Endometrium (tissue), 2 donors: ENCODE measurements around the gene CHST7.
A peak's percentile ranks its signal among the peaks of the same experiment; 100 is the strongest.
"Not testable (repeated sequence)": the region's sequence is repeated elsewhere in the genome, so short reads cannot be mapped to it uniquely, and the experiment has no call there.

Experiments
- FAIRE-seq: peaks from 2 replicates; lab custom pipeline; 2012; peaks lifted over from hg19 to GRCh38; lab: Jason Lieb, UNC
- donor health status: control.
- donor health status: control.

The CHST7 gene, protein sequence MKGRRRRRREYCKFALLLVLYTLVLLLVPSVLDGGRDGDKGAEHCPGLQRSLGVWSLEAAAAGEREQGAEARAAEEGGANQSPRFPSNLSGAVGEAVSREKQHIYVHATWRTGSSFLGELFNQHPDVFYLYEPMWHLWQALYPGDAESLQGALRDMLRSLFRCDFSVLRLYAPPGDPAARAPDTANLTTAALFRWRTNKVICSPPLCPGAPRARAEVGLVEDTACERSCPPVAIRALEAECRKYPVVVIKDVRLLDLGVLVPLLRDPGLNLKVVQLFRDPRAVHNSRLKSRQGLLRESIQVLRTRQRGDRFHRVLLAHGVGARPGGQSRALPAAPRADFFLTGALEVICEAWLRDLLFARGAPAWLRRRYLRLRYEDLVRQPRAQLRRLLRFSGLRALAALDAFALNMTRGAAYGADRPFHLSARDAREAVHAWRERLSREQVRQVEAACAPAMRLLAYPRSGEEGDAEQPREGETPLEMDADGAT

DNA sequence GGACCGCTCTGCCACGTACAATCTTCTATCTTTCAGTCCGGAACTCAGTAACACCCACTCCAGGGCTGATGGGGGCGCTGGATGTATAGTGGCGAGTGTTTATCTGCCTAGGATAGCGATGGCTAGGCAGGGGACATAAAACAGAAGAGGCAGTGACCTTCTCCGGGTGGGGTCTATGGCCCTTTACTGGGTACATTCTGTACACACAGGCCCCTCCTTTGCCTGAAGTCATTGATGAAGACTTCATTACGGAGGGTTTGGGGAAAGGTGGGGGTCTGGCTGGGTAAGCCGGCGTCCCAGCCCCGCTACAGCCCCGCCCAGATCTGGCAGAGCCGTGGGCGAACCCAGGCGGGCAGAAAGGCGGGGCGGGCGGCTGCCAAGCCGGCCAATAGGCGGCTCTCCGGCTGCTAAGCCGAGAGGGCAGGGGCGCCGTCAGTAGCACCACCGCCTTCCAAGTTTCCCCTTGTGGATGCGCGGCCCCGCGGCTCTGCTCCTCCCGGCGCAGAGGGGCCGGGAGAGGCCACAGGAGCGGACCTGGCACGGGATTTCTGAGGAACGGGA lies at the start of gene CHST7:
Gene CHST7, plus strand, starts transcription at position 435 of the 561 bp plus-strand sequence. CDS start 167 bp downstream, outside the sequence.
- FAIRE-seq, result no peak

DNA sequence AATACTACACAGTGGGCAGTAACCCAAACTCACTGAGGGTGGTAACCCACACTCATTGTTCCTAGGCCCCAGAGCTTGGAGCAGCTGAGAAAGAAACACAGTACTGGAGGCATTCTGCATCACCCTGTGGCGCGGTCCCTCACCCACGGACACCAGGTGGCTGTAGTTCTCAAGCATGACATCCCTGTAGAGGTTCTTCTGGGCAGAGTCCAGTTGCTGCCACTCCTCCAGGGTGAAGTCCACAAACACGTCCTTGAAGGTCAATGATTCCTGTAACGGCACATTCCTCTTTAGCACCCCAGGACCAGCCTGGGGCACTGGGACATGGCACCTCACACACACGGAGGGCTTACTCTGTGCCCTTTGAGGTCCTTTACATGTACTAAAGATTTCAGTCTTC lies 44.9 kb upstream of the CHST7 start:
- FAIRE-seq, result not testable (repeated sequence)

DNA sequence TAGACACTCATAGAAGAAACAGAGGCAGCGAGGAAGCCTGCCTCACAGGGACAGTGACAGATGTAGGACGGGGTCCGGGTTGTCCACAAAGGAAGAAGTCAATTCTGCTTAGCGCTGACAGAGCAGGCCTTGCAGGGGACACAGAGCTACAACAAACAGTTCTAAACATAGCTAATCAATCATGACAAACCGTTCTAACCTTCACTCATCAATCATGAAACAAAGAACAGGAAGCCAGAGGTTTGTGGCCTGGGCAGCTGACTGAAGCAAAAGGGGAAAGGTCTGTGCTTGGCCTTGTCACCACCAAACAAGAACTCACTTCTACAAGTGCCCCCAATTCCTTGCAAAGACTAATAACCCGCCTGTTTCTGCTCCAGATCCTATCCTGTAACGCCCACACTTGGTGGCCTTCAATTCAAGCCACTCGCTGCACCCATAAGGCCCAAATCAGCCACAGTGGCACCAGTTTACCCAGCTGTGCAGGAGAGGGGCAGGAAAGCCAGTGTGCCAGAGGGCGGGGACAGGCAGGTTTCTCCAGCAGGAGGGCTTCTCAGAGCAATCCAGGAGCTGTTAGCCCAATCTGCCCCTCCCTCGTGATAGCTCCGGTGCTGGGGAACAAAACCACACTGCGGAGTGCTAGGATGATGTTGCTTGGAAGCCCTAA lies 43.7 kb upstream of the CHST7 start:
- not testable (repeated sequence) for FAIRE-seq

DNA sequence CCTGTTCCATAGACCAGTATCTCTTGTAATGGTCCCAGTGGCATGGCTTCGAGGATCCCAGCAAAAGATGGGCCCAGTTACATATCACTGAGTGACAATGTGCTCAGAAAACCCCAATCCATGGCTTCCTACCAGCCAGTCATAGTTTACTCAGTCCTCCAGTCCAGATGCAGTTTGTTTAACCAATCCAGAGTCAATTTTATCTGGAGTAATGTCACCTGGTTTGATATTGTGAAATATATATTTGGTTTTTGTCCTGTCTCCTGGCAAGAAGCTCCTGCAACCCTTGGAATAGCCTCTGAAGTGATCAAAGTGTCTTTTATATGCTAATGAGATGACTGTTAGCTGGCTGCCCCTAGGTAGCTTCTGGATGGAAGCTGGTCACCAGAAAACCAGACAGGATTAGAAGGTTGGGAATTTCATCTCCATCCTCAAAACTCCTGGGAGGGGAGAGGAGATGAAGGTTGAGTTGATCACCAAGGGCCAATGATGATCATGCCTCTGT lies 43.1 kb upstream of the CHST7 start:
- not testable (repeated sequence) for FAIRE-seq

DNA sequence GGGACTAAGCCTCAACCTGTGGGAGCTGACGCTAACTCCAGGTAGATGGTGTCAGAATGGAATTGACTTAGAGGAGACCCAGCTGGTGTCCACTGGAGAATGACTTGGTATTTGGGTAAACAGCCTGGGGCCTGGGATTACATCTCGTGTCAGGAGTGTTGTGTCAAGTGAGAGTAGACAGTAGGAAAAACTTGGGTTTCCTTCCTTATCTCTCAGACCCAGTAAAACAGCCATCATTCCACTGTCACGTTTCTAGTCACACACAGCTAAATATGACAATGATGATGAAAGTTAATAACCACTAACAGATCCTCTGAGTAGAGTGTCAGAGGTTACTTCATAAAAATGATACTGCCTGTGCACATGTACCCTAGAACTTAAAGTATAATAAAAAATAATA lies 42.1 kb upstream of the CHST7 start:
- no peak for FAIRE-seq

DNA sequence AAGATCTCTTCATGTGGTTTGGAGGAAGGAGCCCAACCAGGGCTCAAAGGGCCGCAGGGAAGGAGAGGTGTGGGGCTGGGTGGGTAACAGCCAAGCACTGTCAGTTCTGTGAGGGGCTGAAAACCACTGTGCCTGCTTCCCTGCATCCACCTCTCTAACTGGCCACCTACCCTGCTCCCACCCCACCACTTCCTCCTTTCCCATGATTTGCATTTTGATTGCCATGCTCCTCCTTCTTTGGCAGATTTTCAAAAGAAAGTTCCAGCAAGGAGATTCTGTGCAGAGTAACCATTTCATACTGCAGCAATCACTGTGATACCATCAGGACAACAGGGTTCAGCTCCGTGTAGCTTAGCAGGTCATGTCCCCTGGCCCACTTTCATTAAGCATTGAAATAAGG lies 30.1 kb upstream of the CHST7 start:
- FAIRE-seq, result no peak

DNA sequence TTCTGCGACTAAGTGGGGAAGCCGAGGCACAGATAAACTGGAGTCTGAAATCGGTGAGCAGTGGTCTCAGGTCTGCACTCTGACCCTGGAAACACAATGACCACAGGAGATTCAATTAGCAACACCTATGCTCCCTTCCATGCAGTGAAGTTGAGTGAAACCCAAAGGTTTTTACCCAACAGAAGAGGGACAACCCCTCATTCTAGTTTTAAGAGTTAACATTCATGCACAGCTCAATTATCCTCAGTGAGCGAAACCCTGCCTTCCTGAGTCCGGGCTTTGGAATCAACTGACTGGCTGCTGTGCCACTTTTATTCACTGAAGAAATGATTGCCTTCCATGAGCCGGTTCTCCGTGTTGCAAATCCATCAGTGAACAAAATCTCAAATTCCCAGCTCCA lies 29.0 kb upstream of the CHST7 start:
- FAIRE-seq, result not testable (repeated sequence)

DNA sequence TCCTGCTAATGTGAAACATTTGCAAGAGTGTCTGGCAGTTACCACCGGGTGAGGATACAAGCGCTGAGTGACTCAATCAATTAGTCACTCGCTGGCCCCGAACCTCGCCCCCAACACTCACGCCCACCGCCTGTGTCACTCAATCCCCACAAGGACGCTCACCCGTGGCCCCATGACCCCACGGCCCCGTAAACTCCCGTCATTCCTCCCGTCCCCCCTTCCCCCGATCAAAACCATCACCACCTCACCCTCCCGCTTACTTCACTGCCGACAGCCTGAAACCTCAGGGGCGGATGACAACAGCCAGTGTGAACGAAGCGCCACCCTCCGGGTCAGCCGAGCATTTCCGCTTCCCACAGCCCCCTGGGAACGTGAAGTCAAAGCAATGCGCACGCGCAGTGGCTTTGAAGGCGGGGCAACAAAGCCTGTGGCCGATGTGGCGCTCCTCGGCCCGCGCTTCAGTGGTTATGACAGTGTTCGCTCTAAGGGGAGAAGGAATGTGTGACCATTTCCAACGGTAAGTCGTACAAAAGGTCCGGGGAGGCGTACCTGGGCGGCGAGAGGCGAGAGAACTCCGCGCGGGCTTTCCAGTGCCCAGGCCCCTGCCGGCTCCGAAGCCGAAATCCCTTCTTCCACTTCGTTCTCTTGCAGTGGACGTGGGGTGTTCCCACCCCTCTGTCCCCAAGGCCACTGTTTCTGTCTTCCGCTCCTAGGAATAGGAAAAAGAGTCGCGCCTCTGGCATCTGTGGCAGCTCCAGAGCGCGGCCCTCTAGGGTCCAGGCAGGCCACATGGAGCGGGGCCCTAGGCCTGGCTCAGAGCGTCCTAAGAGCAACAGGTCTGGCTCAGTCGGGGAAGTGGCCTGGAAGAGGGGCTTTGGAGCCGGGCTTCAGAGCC lies 28.2 kb upstream of the CHST7 start, which contains the start of gene ZNF674:
Gene ZNF674, minus strand, starts transcription at position 311 of the 895 bp plus-strand sequence. CDS start 3,334 bp downstream, outside the sequence.
- no peak for FAIRE-seq

DNA sequence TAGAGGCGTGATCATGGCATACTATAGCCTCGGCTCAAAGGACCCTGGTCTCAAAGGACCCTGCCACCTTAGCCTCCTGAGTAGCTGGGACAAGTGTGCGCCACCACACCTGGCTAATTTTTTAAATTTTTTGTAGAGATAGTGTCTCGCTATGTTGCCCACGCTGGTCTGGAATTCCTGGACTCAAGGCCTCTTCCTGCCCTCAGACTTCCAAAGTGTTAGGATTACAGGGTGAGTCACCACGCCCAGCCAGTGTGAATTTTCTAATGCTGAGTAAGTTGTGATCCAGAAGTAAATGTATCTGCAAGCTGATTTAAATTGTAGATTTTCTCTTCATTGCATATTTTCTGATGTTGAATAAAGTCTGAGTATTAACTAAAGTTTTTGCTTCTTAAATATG lies 25.7 kb upstream of the CHST7 start:
- FAIRE-seq, result no peak

DNA sequence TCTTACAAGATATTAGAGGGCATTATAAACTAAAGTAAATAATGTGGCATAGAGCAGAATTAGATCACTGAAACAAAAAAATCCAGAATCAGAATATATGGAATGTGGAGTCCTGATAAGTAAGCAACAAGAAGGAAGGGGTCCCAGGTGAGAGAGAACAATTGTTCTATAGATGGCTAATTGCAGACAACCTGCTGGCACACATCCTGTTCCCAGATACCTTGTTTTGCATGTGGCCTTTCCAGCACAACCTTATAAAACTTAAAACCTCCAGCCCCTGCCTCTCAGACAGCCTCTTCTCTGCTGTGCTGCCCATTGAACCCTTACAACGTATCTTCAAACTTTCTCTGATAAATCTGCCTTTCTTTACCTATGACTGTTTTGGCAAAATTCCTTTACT lies 23.7 kb upstream of the CHST7 start:
- no peak for FAIRE-seq

DNA sequence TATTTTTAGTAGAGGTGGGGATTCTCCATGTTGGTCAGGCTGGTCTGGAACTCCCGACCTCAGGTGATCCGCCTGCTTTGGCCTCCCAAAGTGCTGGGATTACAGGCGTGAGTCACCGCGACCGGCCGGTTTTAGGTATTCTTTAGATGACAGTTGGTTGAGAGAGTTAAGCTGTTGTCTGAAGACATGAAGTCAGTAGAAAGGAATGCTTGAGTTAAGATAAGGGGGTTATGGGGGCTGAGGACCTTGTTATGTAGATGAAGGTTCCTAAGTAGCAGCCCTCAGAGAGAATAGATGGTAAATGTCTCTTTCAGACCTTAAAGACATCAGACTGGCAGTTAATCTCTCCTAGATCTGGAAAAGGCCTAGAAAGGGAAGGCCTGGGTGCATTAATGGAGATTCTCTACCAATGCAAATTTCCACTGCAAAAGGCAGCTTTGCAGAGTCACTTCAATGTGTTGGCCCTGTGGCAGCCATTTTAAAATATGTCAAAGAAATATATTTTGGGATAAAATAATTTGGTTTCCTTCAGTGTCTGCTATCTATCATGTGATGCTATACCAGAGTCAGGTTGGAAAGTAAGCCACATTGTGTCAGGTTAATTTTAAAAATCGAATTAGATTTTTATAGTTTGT lies 22.0 kb upstream of the CHST7 start:
- no peak for FAIRE-seq

DNA sequence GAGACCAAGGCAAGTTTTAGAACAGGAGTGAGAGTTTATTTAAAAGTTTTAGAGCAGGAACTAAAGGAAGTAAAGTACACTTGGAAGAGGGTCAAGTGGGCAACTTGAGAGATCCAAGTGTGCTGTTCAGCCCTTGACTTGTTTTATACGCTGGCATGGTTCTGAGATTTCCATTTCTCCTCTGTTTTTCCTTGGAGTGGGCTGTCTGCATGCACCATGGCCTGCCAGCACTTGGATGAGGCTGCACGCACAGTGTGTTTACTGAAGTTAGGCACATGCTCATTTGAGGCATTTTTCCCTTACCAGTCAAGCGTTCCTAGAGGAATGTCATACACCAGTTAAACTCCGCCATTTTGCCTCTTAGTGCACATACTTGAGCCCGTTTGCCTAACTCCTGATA lies 19.6 kb upstream of the CHST7 start:
- no peak for FAIRE-seq

DNA sequence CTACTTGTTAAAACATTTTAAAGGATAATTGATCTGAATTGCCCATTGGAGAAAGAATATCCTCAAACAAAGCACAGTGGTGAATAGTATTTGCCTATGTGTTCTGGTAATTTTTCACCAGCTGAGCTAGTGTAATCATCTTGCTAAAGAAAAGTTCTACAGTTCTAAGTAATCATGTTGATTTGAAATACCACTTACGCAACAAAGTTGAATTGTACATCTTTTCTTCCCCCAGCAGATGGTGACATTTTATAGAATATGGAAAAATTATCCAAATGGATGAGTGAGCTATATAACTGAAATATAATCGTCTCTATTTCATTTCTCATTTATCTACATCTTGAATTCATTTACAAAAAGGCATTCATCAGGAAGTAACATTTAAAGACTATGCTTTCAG lies 18.6 kb upstream of the CHST7 start:
- peak; percentile 80 for FAIRE-seq

DNA sequence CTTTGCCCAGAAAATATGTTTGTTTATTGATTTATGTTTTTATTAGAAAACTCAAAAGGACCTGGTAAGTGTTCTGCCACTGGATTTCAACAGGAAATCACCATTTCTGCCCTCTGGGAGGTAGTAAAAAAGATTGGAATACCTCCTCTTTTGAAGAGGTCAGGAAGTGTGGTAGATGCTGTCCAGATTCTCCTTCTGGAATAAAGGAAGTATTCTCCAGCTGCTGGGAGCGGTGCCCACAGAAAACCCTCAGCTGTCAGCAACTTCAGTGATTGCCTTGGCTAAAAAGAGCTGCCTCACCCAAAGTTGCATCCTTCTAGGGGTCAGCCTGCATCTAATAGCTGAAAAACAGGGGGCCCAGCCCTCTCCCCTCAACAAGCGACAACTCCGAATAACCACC lies 14.5 kb upstream of the CHST7 start:
- no peak for FAIRE-seq

DNA sequence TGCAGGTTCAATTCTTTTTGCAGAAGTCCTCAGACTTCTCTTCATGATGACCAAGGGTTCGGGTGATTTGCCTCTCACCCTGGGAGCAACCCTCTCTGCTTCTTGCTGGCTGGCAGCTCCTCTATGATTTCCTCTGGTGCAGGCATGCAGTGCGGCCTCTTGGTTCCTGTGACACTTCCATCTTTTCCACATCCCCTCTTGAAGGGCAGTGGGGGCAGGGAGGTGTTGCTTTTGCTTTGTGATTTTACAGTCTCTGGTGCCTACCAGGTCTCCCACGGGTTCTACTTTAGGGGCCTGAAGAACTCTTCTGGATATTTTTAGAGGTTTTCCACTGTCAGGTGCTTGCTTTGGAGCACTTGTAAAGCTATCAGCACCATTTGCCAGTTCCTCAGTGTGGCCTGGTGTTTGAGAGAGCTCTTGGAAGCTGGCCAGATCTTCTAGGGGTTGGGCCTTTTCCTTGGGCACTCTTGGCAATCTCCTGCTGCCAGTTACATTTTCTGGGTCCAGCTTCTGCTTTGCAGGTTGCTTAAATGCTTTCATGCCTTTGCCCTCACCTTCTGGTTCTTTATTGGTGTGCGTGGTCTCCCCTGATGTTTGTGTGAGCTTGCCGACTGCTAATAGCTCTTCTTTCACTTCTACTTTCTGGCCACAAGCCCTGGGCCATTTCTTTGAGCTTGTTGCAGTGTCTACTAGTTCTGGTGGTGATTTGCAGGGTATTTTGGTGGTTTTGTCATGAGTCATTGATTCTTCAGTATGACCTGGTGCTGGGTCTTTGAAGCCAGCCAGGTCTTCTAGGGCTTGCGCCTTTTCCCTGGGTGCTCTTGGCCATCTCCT lies 11.5 kb upstream of the CHST7 start:
- FAIRE-seq, result no peak

DNA sequence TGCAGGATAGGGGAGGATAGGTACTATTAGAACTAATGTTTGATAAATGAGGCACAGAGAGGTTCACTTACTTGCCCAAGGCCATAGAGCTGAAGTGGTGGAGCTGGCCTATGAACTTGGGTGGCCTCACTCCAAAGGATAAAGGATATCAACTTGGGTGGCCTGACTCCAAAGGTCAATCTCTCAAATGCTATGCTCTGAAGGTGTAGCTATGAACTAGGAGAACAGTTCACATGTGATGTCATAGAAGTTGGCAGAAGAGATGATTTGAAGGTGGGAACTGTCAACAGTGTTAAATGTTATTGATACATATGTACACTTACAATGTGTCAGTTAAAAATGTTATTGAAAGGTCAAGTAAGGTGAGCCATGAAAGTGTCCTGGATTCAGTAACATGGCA lies 6.2 kb upstream of the CHST7 start:
- no peak for FAIRE-seq

DNA sequence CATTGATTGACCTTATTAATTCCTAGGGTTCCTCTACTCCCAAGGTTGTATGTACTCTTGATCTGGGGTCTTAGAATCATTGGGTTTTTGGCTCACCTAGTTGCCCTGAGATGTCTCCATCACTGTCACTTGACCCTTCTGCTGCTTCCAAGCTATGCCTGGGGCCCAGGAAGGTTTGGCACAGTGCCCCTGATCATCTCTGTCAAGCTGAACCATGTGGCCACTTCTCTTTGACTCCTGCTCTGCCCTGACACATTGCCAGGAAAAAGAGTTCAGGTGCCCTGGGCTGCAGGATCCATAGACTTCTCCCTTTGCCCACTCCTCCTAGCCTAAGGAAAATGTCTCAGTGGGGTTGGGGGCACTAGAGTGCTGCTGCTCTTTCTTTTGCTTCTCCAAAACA lies 3.9 kb upstream of the CHST7 start:
- FAIRE-seq, result no peak

DNA sequence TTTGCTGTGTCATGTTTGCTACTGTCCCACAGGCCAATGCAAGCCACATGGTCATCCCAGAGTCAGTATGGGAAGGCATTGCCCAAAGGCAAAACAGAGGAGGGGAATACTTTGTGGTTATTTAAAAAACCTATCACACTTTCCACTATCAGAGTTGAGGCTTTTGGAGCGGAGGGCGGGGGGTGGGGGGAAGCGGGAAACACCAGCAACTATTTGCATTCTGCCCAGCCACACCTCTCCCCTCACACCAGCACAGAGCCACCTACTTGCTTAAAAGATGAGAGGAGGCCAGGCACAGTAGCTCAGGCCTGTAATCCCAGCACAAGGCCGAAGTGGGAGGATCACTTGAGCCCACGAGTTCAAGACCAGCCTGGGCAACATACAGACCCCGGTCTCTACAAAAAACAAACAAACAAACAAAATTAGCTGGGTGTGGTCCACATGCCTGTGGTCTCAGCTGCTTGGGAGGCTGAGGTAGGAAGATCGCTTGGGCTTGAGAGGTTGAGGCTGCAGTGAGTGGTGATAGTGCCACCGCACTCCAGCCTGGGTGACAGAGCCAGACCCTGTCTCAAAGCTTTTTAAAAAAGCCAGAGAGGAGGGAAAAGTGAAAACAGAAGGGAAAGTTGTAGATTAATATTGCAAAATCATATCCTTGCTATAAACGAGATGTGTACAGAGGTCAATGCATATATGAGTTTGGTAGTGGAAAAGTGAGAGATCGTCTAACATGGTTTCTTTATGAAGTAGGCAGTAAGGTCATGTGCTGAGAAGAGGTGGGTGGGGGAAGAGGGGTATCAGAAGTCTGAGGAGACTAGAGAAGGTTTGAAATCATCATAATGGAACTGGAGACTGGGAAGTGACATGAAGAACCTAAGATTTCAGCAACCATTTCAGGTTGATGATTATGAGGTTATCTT lies 1.9 kb upstream of the CHST7 start:
- no peak for FAIRE-seq

DNA sequence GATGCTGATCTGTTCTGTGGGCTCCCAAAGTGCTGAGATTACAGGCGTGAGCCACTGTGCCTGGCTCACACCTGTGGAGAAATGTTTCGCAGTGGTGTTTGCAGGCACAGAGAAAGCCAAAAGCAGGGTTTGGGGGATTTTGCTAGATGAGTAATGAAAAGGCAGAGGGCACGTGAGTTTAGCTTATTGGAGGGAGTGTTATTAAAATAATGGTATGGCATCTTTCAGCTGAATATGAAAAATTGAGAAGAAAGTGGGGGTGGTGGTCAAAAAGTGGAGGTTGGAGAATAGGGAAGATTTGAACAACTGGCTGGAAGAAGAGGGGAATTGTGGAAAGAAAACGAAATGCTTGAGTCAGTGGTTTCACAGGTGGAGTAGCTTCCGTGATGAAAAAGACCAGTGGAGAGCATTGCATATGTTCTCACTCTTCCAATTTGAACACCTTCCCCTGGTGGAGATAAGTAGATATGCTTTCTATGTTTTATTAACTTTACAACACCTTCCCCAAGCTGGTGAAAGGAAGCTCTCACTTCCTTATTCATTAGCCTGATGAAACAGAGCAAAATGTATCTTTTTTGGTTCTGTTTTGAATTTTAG lies 1.1 kb upstream of the CHST7 start:
- FAIRE-seq, result no peak
